T47D (cell line): ENCODE data around the gene GLRA3.

Experiments used
- DNase-seq, 2 experiments: peaks; one replicate each; pipeline versions ENCODE4 v3.0.0 to v3.0.0-alpha.2; 2011 to 2012; ENCODE audit warnings: low read depth in 1 of 2, low spot score in 1 of 2
- JUND ChIP-seq: IDR thresholded peaks from 2 replicates; pipeline ENCODE4 v1.6.1; 2012; ENCODE audit warnings: low read depth
- in situ Hi-C: cut with HindIII; loops from 2 replicates; pipeline ENCODE4 v1.10.0; 2016; ENCODE audit warnings: low sequenced_read_pairs, low pct_unique_long_range_greater_than_20kb

GLRA3 gene

DNA sequence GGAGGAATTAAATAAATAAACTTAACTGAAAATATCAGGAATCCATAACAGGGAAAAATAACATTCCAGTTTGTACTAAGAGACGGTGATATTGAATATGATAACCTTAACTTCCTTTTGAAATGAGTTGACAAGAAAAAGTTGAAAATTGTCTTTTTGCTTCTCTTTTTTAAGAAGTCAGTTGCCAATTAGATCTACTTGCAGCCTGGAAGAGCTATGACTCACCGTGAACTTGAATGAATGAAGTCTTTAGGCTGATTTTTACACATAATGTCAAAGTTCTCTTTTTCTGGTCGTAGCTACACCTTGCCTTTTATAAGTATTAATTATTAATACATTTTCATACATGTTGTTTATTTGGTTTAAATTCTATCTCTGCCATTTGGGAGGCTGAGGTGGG, 212.4 kb downstream of the GLRA3 start:
- no peak for DNase-seq
- TF ChIP-seq JUND: no peak
- in situ Hi-C loops: no loop called here

GRCh38 chr4:174613979-174614378, 215.1 kb downstream of the GLRA3 start:
- DNase-seq: no peak
- in situ Hi-C loops: no loop called here
- TF ChIP-seq JUND: no peak

DNA sequence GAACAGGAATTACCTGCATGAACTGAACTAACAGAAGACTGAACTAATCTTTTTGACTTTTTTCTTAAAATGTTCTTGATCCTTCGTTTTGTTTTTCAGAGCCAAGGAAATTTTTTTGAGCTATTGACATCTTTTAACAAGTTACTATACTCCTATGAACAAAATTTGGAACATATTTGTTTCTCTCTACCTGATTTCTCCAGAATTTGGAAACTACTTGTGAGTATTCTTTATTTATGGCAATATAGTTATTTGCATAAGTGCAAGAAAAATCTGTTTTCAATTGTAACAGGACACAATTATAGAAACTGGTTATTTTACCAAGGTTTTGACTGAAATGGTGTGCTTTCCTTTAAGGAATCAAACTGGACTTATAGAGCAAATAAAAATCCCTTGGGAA, 217.3 kb downstream of the GLRA3 start:
- no peak for TF ChIP-seq JUND
- in situ Hi-C loops: no loop called here
- no peak for DNase-seq

- in situ Hi-C loops: no loop called here
- TF ChIP-seq JUND: no peak
- no peak for DNase-seq
Observed at GRCh38 chr4:174607792-174608191, 221.3 kb downstream of the GLRA3 start.

DNA sequence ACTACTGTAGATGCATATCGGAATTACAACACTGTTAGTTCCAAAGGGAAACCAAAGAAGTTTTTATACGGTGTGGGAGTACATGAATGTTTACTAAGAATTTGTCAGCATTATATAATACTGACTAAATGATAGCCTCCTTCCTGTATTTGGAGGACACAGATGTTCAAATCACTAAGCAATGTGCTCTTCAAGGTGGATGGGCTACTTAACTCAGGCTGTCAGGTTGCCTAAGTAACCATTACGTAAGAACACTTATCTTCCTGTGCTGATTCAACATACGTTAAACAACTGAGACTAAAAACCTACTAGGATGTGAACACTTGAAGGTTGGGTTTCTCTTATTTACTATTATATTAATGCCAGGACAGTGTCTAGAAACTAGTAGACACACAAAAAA, 224.8 kb downstream of the GLRA3 start:
- no peak for TF ChIP-seq JUND
- peak in 1 of 2 experiments; percentile 2 for DNase-seq
- in situ Hi-C loops: no loop called here

GRCh38 chr4:174600391-174600790, 228.7 kb downstream of the GLRA3 start:
- in situ Hi-C loops: no loop called here
- no peak for TF ChIP-seq JUND
- DNase-seq: no peak

GRCh38 chr4:174598800-174599199, 230.2 kb downstream of the GLRA3 start:
- no peak for DNase-seq
- in situ Hi-C loops: no loop called here
- no peak for TF ChIP-seq JUND

- TF ChIP-seq JUND: no peak
- no peak for DNase-seq
- in situ Hi-C loops: no loop called here
Observed at GRCh38 chr4:174596513-174596912, 232.5 kb downstream of the GLRA3 start.

GRCh38 chr4:174595141-174595929, 233.7 kb downstream of the GLRA3 start:
- TF ChIP-seq JUND: no peak
- DNase-seq: no peak
- in situ Hi-C loops: no loop called here

- in situ Hi-C loops: no loop called here
- TF ChIP-seq JUND: no peak
- DNase-seq: no peak
Observed at GRCh38 chr4:174593701-174594100, 235.3 kb downstream of the GLRA3 start.

DNA sequence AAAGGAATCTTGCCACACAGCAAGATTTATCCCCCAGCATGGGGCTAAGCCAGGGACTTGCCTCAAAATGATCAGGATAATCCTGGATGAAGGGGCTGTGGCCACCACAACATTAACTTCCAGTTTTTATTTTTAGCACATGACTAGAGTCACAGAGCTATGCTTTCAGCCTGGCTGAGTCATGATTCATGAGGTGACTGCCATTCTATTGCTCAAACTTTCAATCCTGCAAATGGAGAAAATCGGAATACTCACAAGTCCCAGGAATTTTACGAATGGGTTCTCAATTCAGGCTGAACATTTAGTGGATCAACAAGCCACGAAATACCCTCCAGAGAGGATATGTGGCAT, 236.1 kb downstream of the GLRA3 start:
- DNase-seq: no peak
- no peak for TF ChIP-seq JUND
- in situ Hi-C loops: no loop called here

DNA sequence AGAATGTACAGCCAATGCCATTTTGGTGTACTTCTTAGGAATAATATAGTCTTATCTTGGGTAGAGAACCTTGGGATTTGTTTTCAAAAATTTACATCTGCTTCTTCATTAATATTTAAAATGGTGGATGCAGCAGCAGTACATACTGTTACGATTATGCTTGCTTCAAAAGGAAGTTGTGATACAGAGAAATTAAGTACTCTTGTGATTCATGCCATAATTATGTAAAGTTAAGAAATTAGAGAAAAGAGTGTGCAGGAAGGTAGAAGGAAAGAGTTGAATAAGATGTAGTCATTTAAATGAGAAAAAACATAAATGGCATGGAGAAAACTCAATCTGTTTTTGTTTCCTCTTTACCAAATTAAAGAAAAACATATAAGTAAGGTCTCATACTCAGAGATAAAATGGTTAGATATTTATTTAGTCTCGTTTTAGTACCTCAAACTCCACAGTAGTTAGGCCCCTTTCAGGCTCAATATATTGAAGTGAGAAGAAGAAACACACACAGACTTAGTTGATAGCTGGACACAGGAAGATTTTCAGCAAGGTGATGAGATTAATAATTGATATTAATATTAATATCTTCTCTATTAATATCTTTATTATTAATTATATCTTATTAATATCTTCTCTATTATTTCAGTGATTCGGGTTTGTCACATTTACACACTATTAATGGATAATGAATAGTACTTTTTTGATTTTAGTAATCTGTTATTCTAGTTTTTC, 236.6 kb downstream of the GLRA3 start:
- no peak for TF ChIP-seq JUND
- DNase-seq: no peak
- in situ Hi-C loops: no loop called here

DNA sequence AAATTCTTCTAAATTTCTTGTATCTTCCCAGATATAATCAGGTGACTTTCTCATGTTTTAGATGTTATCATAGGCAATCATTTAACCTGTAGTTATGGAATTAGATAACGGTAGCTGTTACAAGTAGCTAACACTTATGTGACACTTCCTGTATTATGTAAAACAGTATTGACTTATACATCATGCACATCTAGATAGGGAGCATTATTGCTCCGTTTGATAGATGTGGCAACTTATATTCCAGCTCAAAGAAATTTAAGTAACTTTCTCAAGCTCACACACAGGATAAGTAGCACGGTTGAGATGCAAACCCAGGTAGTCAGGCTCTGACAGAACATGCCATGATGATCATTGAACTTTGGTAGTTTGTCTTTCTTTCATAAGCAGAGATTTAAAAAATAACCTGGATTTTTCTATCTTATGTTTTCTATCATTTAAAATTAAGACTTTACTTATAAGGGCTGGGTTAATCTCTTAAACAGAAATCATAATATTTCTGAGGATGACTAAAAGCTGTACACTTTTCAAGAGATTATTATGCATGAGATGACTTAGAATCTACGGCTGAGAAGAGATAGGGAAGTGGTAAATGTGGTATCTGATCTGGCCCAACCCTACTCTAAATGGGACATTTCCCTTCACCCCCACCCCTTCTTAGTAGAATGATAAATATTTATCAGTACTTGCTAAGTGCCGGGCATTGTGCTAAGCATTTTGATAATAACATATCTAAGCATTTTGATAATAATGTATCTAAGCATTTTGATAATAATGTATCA, 237.6 kb downstream of the GLRA3 start:
- in situ Hi-C loops: no loop called here
- DNase-seq: no peak
- TF ChIP-seq JUND: no peak
